Endothelial cell of umbilical vein (primary cell): Measurements from ENCODE around the gene FGF19. TPM values are rescaled to one million over a fixed set of nuclear protein-coding genes. Genes with fewer than 3 reads are reported as not detected.

Source experiments
- BruUV-seq: library from RNA; stranded (reverse); fragments of 400-500 nt; replicated peaks from 2 replicates; lab custom pipeline; 2021; lab: Mats Ljungman, UMichigan
- CTCF ChIA-PET: fragments of 300-600, 350-600 bp; sonication (Branson Sonifier 250); formaldehyde crosslinking; loops from one replicate; lab custom pipeline; 2021; ENCODE audit warnings: antibody characterized with exemption, inconsistent platforms; lab: Charles Lee
- POLR2A ChIA-PET: fragments of 300-600, 350-600 bp; sonication (Branson Sonifier 250); formaldehyde crosslinking; loops from one replicate; lab custom pipeline; 2021; ENCODE audit warnings: antibody characterized with exemption, inconsistent platforms; lab: Charles Lee
- DNase-seq: peaks from one replicate; pipeline ENCODE4 v3.0.0-alpha.2; 2011; ENCODE audit warnings: low read depth, low spot score
- FAIRE-seq: peaks from 2 replicates; lab custom pipeline; 2011; peaks lifted over from hg19 to GRCh38; lab: Jason Lieb, UNC
- H2AFZ ChIP-seq: 2 replicates; pipeline ENCODE4 v1.6.0; 2012; ENCODE audit warnings: low read depth, low read length, control low read depth, inconsistent platforms
- H3K27ac ChIP-seq: 2 replicates; pipeline ENCODE4 v1.5.1; 2011; ENCODE audit warnings: low read depth, mild to moderate bottlenecking, control low read depth, low read length, moderate library complexity; ENCODE audit not compliant: insufficient read depth
- H3K27me3 ChIP-seq, 2 experiments: 2 replicates each; pipeline versions ENCODE4 v1.6.0 to v1.6.1; 2011; ENCODE audit warnings: low read length in 2 of 2, mixed read lengths in 1 of 2; ENCODE audit not compliant: control insufficient read depth in 2 of 2, insufficient read depth in 2 of 2
- H3K36me3 ChIP-seq, 2 experiments: 2 replicates in 1 of 2; 3 replicates in 1 of 2; pipeline ENCODE4 v1.5.1; 2011; ENCODE audit warnings: low read length in 2 of 2, mild to moderate bottlenecking in 1 of 2, moderate library complexity in 1 of 2; ENCODE audit not compliant: control insufficient read depth in 2 of 2, insufficient read depth in 2 of 2; ENCODE audit errors: extremely low read depth in 1 of 2
- H3K4me1 ChIP-seq: 3 replicates; pipeline ENCODE4 v1.5.1; 2011; ENCODE audit warnings: mild to moderate bottlenecking, low read length; ENCODE audit not compliant: control insufficient read depth, insufficient read depth; ENCODE audit errors: extremely low read depth
- H3K4me2 ChIP-seq: 2 replicates; pipeline ENCODE4 v1.6.1; 2011; ENCODE audit warnings: low read length, control low read depth, mixed read lengths; ENCODE audit not compliant: insufficient read depth
- H3K4me3 ChIP-seq, 3 experiments: fragments of 200-600 bp in 1 of 3; sonication (generic), shearing (Covaris generic) in 1 of 3; replicated peaks in 1 of 3; 2 replicates each; pipeline ENCODE4 v1.5.1; 2011 to 2016; ENCODE audit warnings: control low read depth in 3 of 3, low read length in 3 of 3, mild to moderate bottlenecking in 2 of 3, inconsistent platforms in 1 of 3, low read depth in 1 of 3, moderate library complexity in 1 of 3; ENCODE audit not compliant: insufficient read depth in 1 of 3
- H3K79me2 ChIP-seq: 2 replicates; pipeline ENCODE4 v1.6.0; 2012; ENCODE audit warnings: low read length, inconsistent platforms; ENCODE audit not compliant: control insufficient read depth, insufficient read depth
- H3K9ac ChIP-seq: replicated peaks from 2 replicates; pipeline ENCODE3; 2011; ENCODE audit warnings: low read length, control low read depth; ENCODE audit not compliant: insufficient read depth; ENCODE audit errors: extremely low read depth
- H3K9me1 ChIP-seq: replicated peaks from 3 replicates; pipeline ENCODE4 v1.6.0; 2011; ENCODE audit warnings: mild to moderate bottlenecking, low read length; ENCODE audit not compliant: control insufficient read depth, insufficient read depth; ENCODE audit errors: extremely low read depth
- H3K9me3 ChIP-seq: replicated peaks from 2 replicates; pipeline ENCODE4 v1.5.1; 2012; ENCODE audit warnings: low read length, inconsistent platforms; ENCODE audit not compliant: control insufficient read depth, insufficient read depth
- H4K20me1 ChIP-seq: replicated peaks from 2 replicates; pipeline ENCODE3; 2011; ENCODE audit warnings: mild to moderate bottlenecking, low read length; ENCODE audit not compliant: control insufficient read depth, insufficient read depth; ENCODE audit errors: extremely low read depth
- GATA2 ChIP-seq: IDR thresholded peaks from 2 replicates; pipeline ENCODE4 v1.7.0; 2011; ENCODE audit warnings: low read depth, mild to moderate bottlenecking, moderate library complexity, mixed read lengths, low read length; ENCODE audit not compliant: insufficient read length, insufficient read depth
- POLR2A ChIP-seq: IDR thresholded peaks from 2 replicates; pipeline ENCODE4 v1.6.1; 2012; ENCODE audit warnings: low read depth, mild to moderate bottlenecking, control low read depth, low read length
- dilution Hi-C: fragments of 300-500 bp; cut with MboI; formaldehyde crosslinking; loops from one replicate; pipeline ENCODE4 v1.15.0; 2019; ENCODE audit warnings: low sequenced_read_pairs; ENCODE audit not compliant: extremely low pct_ligation_motif_present
- intact Hi-C: fragments of 100-400 bp; cut with micrococcal nuclease; formaldehyde crosslinking; loops from one replicate; pipeline ENCODE4 v1.10.0; 2022
- polyA plus RNA-seq, 4 experiments: library from polyadenylated mRNA; depleted of rRNA in 3 of 4; stranded (reverse) in 3 of 4; unstranded in 1 of 4; fragments of >200 nt; gene quantifications; 2 replicates each; pipeline versions ENCODE4 v1.2.1 to v1.2.3, GENCODE V29; 2011 to 2012; ENCODE audit warnings: missing spikeins in 1 of 4
- total RNA-seq: library from RNA; stranded (reverse); gene quantifications from 2 replicates; pipeline ENCODE4 v1.2.3, GENCODE V29; 2021

FGF19 gene
- total and polyA plus RNA-seq, 2 donors (not counting 3 experiments of a cell fraction or from before 2014, with no cell fraction given), result 0.03 TPM; not detected in 1

DNA sequence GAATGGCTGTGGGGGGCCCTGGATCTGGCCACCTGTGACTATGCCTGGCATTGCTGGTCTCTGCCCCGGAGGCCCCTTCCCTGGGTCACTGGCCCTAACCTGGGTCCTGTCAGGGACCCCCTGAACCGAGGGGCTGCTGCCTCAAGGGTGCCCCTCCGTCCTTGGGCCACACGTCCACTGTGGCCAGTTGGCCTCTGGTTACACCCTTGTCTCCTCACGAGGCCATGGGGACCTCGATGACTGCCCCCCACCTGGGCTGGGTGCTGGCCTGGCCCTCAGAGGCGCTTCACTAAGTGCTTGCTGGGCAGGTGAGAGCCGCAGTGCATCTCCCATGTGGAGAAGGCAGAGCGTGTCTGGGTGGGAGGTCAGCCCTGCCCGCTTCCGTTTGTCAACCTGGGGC lies 27.3 kb upstream of the FGF19 start:
- H3K4me2 ChIP-seq, result no peak overlapping the region
- CTCF ChIA-PET, result no interaction called here
- H3K79me2 ChIP-seq, result no peaks in the 10 kb centered on the region
- POLR2A ChIA-PET, result no interaction called here
- intact Hi-C loops, result no loop called here
- H3K9ac ChIP-seq, result no peak overlapping the region
- dilution Hi-C loops, result no loop called here
- H3K4me1 ChIP-seq, result no peaks in the 10 kb centered on the region
- H3K9me1 ChIP-seq, result no peaks in the 10 kb centered on the region
- no peaks in the 10 kb centered on the region for H3K36me3 ChIP-seq
- no peak overlapping the region for H3K4me3 ChIP-seq
- no peak for DNase-seq
- H3K27ac ChIP-seq, result no peak overlapping the region
- no TSS peak for BruUV-seq
- peaks cover 7 to 8% of the 10 kb centered on the region in 2 experiments for H3K27me3 ChIP-seq
- no peak overlapping the region for H2AFZ ChIP-seq
- no peaks in the 10 kb centered on the region for H4K20me1 ChIP-seq
- no peaks in the 10 kb centered on the region for H3K9me3 ChIP-seq
- no peak for TF ChIP-seq POLR2A
- FAIRE-seq, result no peak

DNA sequence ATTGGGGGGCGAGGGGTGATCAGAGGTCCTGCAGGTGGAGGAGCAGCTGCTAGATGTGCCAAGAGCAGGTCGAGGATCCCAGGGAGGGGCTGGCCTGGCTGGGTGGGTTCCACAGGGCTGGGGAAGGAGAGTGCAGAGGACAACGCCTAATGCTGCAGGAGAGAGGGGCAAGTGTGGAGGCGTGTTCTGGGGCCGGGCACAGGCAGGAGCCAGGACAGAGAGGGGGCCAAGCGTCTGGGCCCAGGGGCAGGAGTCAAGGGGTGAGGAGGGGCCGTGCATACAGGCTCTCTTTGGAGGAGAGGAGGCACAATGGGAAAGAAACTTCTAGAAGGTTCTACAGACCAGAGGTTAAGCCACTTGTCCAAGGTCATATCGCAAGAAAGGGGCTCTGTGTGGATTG lies 26.7 kb upstream of the FGF19 start:
- Histone ChIP-seq H3K79me2 (no peaks in the 10 kb centered on the region), H3K4me2 (no peak overlapping the region), H3K27ac (no peak overlapping the region), H3K36me3 (no peaks in the 10 kb centered on the region), H2AFZ (no peak overlapping the region), H3K4me1 (no peaks in the 10 kb centered on the region), H3K27me3 (peaks cover 12 to 13% of the 10 kb centered on the region in 2 experiments), H4K20me1 (no peaks in the 10 kb centered on the region), H3K4me3 (no peak overlapping the region), H3K9me3 (no peaks in the 10 kb centered on the region), H3K9ac (no peak overlapping the region), H3K9me1 (no peaks in the 10 kb centered on the region)
- FAIRE-seq (no peak), DNase-seq (no peak)
- intact Hi-C loops (no loop called here), dilution Hi-C loops (no loop called here)
- no peak for TF ChIP-seq GATA2
- CTCF ChIA-PET, result no interaction called here
- no TSS peak for BruUV-seq
- POLR2A ChIA-PET, result no interaction called here
